Natural killer cell (primary cell): ENCODE data around the gene FXYD7. TPM values are rescaled to one million over a fixed set of nuclear protein-coding genes. Genes with fewer than 3 reads are reported as not detected.

Source experiments
- ATAC-seq, 3 donors: fragments of 150-1000 bp in 2 of 3; fragments of 200-7000 bp in 1 of 3; cut with Tn5 transposase; 1 replicate in 1 of 3; 2 replicates in 2 of 3; pipeline ENCODE4 v1.10.0; 2021; ENCODE audit warnings: mild to moderate bottlenecking in 2 of 3, moderate library complexity in 2 of 3
- DNase-seq, 2 donors: peaks; one replicate each; pipeline versions ENCODE4 v3.0.0 to v3.0.0-alpha.2; 2013 to 2021; ENCODE audit warnings: mixed read lengths in 1 of 2
- H3K27ac ChIP-seq: one replicate; pipeline ENCODE4 v1.5.1; 2013; ENCODE audit warnings: mild to moderate bottlenecking, low read length
- H3K27me3 ChIP-seq: one replicate; pipeline ENCODE4 v1.6.1; 2013; ENCODE audit warnings: low read length; ENCODE audit not compliant: control insufficient read depth, insufficient read depth
- H3K36me3 ChIP-seq: one replicate; pipeline ENCODE4 v1.6.1; 2013; ENCODE audit warnings: low read length; ENCODE audit not compliant: control insufficient read depth, insufficient read depth
- H3K4me1 ChIP-seq: one replicate; pipeline ENCODE4 v1.6.1; 2013; ENCODE audit warnings: low read length; ENCODE audit not compliant: control insufficient read depth, insufficient read depth
- H3K4me3 ChIP-seq: one replicate; pipeline ENCODE4 v1.5.1; 2013; ENCODE audit warnings: low read length
- H3K9me3 ChIP-seq: one replicate; pipeline ENCODE4 v1.6.1; 2013; ENCODE audit warnings: low read length; ENCODE audit not compliant: control insufficient read depth, insufficient read depth
- H3K27ac Mint-ChIP-seq, 2 donors: one replicate each; pipeline ENCODE4 v1.8.0; 2022; ENCODE audit warnings: mild to moderate bottlenecking in 2 of 2, mixed read lengths in 2 of 2, moderate library complexity in 1 of 2
- H3K27me3 Mint-ChIP-seq, 2 donors: one replicate each; pipeline ENCODE4 v1.8.0; 2022; ENCODE audit warnings: low read depth in 2 of 2, mixed read lengths in 2 of 2
- H3K36me3 Mint-ChIP-seq: one replicate; pipeline ENCODE4 v1.8.0; 2022; ENCODE audit warnings: mixed read lengths
- H3K4me1 Mint-ChIP-seq, 2 donors: one replicate each; pipeline ENCODE4 v1.8.0; 2022; ENCODE audit warnings: mixed read lengths in 2 of 2
- H3K4me3 Mint-ChIP-seq: one replicate; pipeline ENCODE4 v1.8.0; 2022; ENCODE audit warnings: mild to moderate bottlenecking, moderate library complexity, mixed read lengths
- H3K9me3 Mint-ChIP-seq, 2 donors: one replicate each; pipeline ENCODE4 v1.8.0; 2022; ENCODE audit warnings: mixed read lengths in 2 of 2
- CTCF ChIP-seq: fragments of 200-600 bp; IDR thresholded peaks from one replicate; pipeline ENCODE4 v1.8.0; 2022; ENCODE audit warnings: antibody characterized with exemption
- WGBS: methylation state at CpG from one replicate; pipeline ENCODE4 v1.1.7; 2013; ENCODE audit warnings: missing lambda C conversion rate; ENCODE audit not compliant: insufficient coverage; 5-methylcytosine and 5-hydroxymethylcytosine counted together
- intact Hi-C: fragments of 100-400 bp; cut with micrococcal nuclease; formaldehyde crosslinking; loops from one replicate; pipeline ENCODE4 v1.14.2; 2022
- total RNA-seq, 4 donors: library from RNA; stranded (reverse); fragments of 120-200 nt in 1 of 4; gene quantifications; one replicate each; pipeline versions ENCODE4 v1.2.3 to v1.2.4, GENCODE V29; 2013 to 2022

The FXYD7 gene
- total RNA-seq, 3 donors from 2014 or later (not counting 1 experiment from before 2014, with no cell fraction given) = 4.0 to 5.4 (median 4.9) TPM

DNA sequence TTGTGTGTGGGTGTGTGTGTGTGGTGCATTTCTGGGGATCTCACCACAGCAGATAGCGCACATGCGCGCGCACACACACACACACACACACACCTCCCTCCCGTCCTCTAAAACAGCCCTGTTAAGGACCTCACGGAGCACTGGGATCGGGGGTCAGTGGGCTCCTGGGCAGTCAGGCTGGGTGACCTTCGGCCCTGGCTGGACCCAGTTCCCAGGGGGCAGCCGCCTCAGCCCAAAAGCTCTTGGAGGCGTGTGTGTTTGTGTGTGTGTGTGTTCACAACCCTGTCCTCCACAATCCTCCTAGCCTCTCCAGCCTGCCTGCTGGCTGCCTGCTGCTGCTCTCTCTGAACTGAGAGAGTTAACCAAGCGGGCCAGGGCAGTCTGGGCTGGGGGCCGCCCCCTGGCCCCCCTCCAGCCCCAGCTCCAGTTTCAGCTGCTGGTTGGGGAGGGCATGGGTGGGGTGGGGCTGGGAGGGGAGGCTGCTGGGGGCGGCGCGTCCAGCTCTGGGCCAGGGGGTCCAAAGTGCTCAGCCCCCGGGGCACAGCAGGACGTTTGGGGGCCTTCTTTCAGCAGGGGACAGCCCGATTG is 4.7 kb upstream of the FXYD7 start, which contains the start of gene FXYD1:
TSS of gene FXYD1 (plus strand) at position 520 of the 588 bp plus-strand sequence. CDS start 1,256 bp downstream, outside the sequence.
- H3K27ac ChIP-seq = no peak within 1 kb of the TSS
- WGBS = 91% methylated on average over 14 of the region's 18 CpGs
- no peaks in the 10 kb centered on the region for H3K36me3 Mint-ChIP-seq
- H3K36me3 ChIP-seq = no peaks in the 10 kb centered on the region
- no peak within 1 kb of the TSS for H3K4me3 ChIP-seq
- no peaks in the 10 kb centered on the region for H3K9me3 Mint-ChIP-seq
- DNase-seq (no peak), ATAC-seq (no peak)
- H3K27me3 Mint-ChIP-seq = peaks cover 0 to 25% of the 10 kb centered on the region in 2 donors
- H3K9me3 ChIP-seq = no peaks in the 10 kb centered on the region
- peak within 1 kb of the TSS in 1 of 2 donors; percentile 6 for H3K27ac Mint-ChIP-seq
- intact Hi-C loops = no loop called here
- no peak within 1 kb of the TSS for H3K4me3 Mint-ChIP-seq
- H3K27me3 ChIP-seq = peaks cover 11% of the 10 kb centered on the region
- H3K4me1 Mint-ChIP-seq = peaks cover 6 to 31% of the 10 kb centered on the region in 2 donors
- no peak for TF ChIP-seq CTCF
- H3K4me1 ChIP-seq = peaks cover 33% of the 10 kb centered on the region

- Histone ChIP-seq H3K4me1 (peaks cover 50% of the 10 kb centered on the region), H3K36me3 (no peaks in the 10 kb centered on the region), H3K27me3 (peaks cover 11% of the 10 kb centered on the region), H3K9me3 (no peaks in the 10 kb centered on the region), H3K27ac (no peak overlapping the region), H3K4me3 (no peak overlapping the region)
- Mint-ChIP-seq H3K27ac (peak overlapping the region in 1 of 2 donors; percentile 80), H3K36me3 (no peaks in the 10 kb centered on the region), H3K4me1 (peaks cover 22 to 50% of the 10 kb centered on the region in 2 donors), H3K27me3 (peaks cover 0 to 23% of the 10 kb centered on the region in 2 donors), H3K9me3 (no peaks in the 10 kb centered on the region), H3K4me3 (peak overlapping the region; percentile 17)
- 58% methylated on average over 12 of the region's 12 CpGs for WGBS
- DNase-seq (no peak), ATAC-seq (no peak)
- no peak for TF ChIP-seq CTCF
- intact Hi-C loops = loop anchor here (5.0 kb wide), 2 partner anchors 72 to 168 kb away; no protein-coding TSS in a partner anchor
Measured at GRCh38 chr19:35140207-35140961, 2.7 kb upstream of the FXYD7 start.

GRCh38 chr19:35140962-35141836 is 1.9 kb upstream of the FXYD7 start:
- Mint-ChIP-seq H3K36me3 (no peaks in the 10 kb centered on the region), H3K4me3 (peak overlapping the region; percentile 76), H3K9me3 (no peaks in the 10 kb centered on the region), H3K27ac (peak overlapping the region; percentile 50 to 80), H3K27me3 (peaks cover 0 to 23% of the 10 kb centered on the region in 2 donors), H3K4me1 (peaks cover 22 to 50% of the 10 kb centered on the region in 2 donors)
- no peak for TF ChIP-seq CTCF
- ATAC-seq (peak; percentile 84 to 95 (median 86)), DNase-seq (peak; percentile 84 to 94)
- Histone ChIP-seq H3K36me3 (no peaks in the 10 kb centered on the region), H3K4me1 (peaks cover 46% of the 10 kb centered on the region), H3K9me3 (no peaks in the 10 kb centered on the region), H3K27ac (no peak overlapping the region), H3K27me3 (peaks cover 11% of the 10 kb centered on the region), H3K4me3 (peak overlapping the region; percentile 32)
- 1% methylated on average over 41 of the region's 48 CpGs for WGBS
- intact Hi-C loops = loop anchor here (5.0 kb wide), 2 partner anchors 71 to 169 kb away; no protein-coding TSS in a partner anchor
